Naive thymus-derived CD8-positive, alpha-beta T cell (primary cell): Measurements from ENCODE around the gene DNAH2. TPM values are rescaled to one million over a fixed set of nuclear protein-coding genes. Genes with fewer than 3 reads are reported as not detected.
A peak's percentile ranks its signal among the peaks of the same experiment; 100 is the strongest.
"Not testable (repeated sequence)": the region's sequence is repeated elsewhere in the genome, so short reads cannot be mapped to it uniquely, and the experiment has no call there.

ENCODE experiments used
- ATAC-seq, 2 donors: fragments of 150-1000 bp; cut with Tn5 transposase in 1 of 2; sonication (Bioruptor Pico), chemical (Tn5 transposase) in 1 of 2; 1 replicate in 1 of 2; 2 replicates in 1 of 2; pipeline ENCODE4 v1.10.0; 2021; ENCODE audit warnings: mild to moderate bottlenecking in 2 of 2, moderate library complexity in 2 of 2
- POLR2A ChIA-PET: fragments of 350-600 bp; sonication (Branson Sonifier 250); formaldehyde crosslinking; loops from one replicate; lab custom pipeline; 2021; ENCODE audit warnings: antibody characterized with exemption; lab: Charles Lee
- DNase-seq, 10 donors: peaks; one replicate each; pipeline versions ENCODE4 v3.0.0 to v3.0.0-alpha.2; 2020 to 2022
- H3K27ac Mint-ChIP-seq, 10 donors: one replicate each; pipeline ENCODE4 v1.8.0; 2020 to 2022; ENCODE audit warnings: mild to moderate bottlenecking in 10 of 10, mixed read lengths in 10 of 10, moderate library complexity in 4 of 10, inconsistent platforms in 1 of 10
- H3K27me3 Mint-ChIP-seq, 5 donors: one replicate each; pipeline ENCODE4 v1.8.0; 2021 to 2022; ENCODE audit warnings: mixed read lengths in 5 of 5
- H3K36me3 Mint-ChIP-seq, 3 donors: one replicate each; pipeline ENCODE4 v1.8.0; 2020 to 2022; ENCODE audit warnings: mixed read lengths in 3 of 3, mild to moderate bottlenecking in 2 of 3, inconsistent platforms in 1 of 3
- H3K4me1 Mint-ChIP-seq, 4 donors: one replicate each; pipeline ENCODE4 v1.8.0; 2021 to 2022; ENCODE audit warnings: mixed read lengths in 4 of 4
- H3K4me3 Mint-ChIP-seq, 10 donors: one replicate each; pipeline ENCODE4 v1.8.0; 2020 to 2022; ENCODE audit warnings: mild to moderate bottlenecking in 10 of 10, mixed read lengths in 10 of 10, moderate library complexity in 6 of 10, inconsistent platforms in 1 of 10
- H3K9me3 Mint-ChIP-seq, 9 donors: one replicate each; pipeline ENCODE4 v1.8.0; 2020 to 2022; ENCODE audit warnings: mixed read lengths in 9 of 9, mild to moderate bottlenecking in 3 of 9, inconsistent platforms in 1 of 9, moderate library complexity in 1 of 9
- polyA plus RNA-seq, 3 donors: library from polyadenylated mRNA; unstranded; fragments of 300-500 nt; fragmentation: Illumina TruSeq; gene quantifications; one replicate each; pipeline ENCODE4 v1.2.3, GENCODE V29; 2021
- total RNA-seq, 8 experiments: library from RNA in 2 of 8; stranded (reverse) in 2 of 8; gene quantifications; one replicate each; pipeline ENCODE4 v1.2.3 and lab custom pipeline; 2021 to 2026

The DNAH2 gene
- total and polyA plus RNA-seq, 5 experiments from 2014 or later, result not detected

DNA sequence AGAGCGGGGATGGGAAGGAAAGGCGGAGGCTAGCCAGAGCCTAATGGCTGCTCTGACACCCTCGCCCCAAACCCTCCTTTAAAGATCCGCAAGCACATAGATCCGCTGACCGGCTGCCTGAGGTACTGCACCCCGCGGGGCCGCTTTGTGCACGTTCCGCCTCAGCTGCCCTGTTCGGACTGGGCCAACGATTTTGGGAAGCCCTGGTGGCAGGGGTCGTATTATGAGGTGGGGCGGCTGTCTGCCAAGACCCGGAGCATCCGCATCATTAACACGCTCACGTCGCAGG lies 140.9 kb downstream of the DNAH2 start:
- H3K27ac Mint-ChIP-seq, result peak overlapping the region in 2 of 10 donors; percentile 71 to 74
- H3K4me3 Mint-ChIP-seq, result no peak overlapping the region
- H3K9me3 Mint-ChIP-seq, result no peaks in the 10 kb centered on the region

GRCh38 chr17:7859028-7859427 lies 141.5 kb downstream of the DNAH2 start:
- peak overlapping the region in 3 of 10 donors; percentile 71 to 88 (median 74) for H3K27ac Mint-ChIP-seq
- H3K36me3 Mint-ChIP-seq, result peaks cover 0 to 19% (median 0%) of the 10 kb centered on the region in 3 donors
- H3K9me3 Mint-ChIP-seq, result no peaks in the 10 kb centered on the region
- ATAC-seq, result no peak
- peak overlapping the region in 1 of 10 donors; percentile 38 for H3K4me3 Mint-ChIP-seq
- no peak for DNase-seq
- POLR2A ChIA-PET, result interaction anchor here (1.3 to 5.0 kb wide), 5 partner anchors 24 to 130 kb away, joined by 4 to 20 read pairs (median 8); partner anchors contain the start of genes CNTROB, KDM6B and TRAPPC1
- no peaks in the 10 kb centered on the region for H3K27me3 Mint-ChIP-seq
- peaks cover 6 to 21% (median 13%) of the 10 kb centered on the region in 4 donors for H3K4me1 Mint-ChIP-seq

More for the DNA sequence above, 140.9 kb downstream of the DNAH2 start:
- Mint-ChIP-seq H3K4me1 (peaks cover 8 to 21% (median 13%) of the 10 kb centered on the region in 4 donors), H3K36me3 (peaks cover 0 to 20% (median 0%) of the 10 kb centered on the region in 3 donors), H3K27me3 (no peaks in the 10 kb centered on the region)
- POLR2A ChIA-PET, result interaction anchor here (1.3 to 3.7 kb wide), 4 partner anchors 23 to 73 kb away, joined by 4 to 11 read pairs (median 8); partner anchors contain the start of genes CNTROB, KDM6B and TRAPPC1
- DNase-seq (peak in 3 of 10 donors; percentile 4 to 67 (median 21)), ATAC-seq (no peak)

- peaks cover 23 to 39% (median 25%) of the 10 kb centered on the region in 4 donors for H3K4me1 Mint-ChIP-seq
- no peak overlapping the region for H3K4me3 Mint-ChIP-seq
- H3K27ac Mint-ChIP-seq, result peak overlapping the region in 4 of 10 donors; percentile 2 to 65 (median 2)
- H3K36me3 Mint-ChIP-seq, result peaks cover 0 to 19% (median 0%) of the 10 kb centered on the region in 3 donors
- ATAC-seq, result no peak
- H3K27me3 Mint-ChIP-seq, result no peaks in the 10 kb centered on the region
- no peaks in the 10 kb centered on the region for H3K9me3 Mint-ChIP-seq
- DNase-seq, result peak in 9 of 10 donors; percentile 42 to 84 (median 64)
- POLR2A ChIA-PET, result interaction anchor here (0.7 to 5.0 kb wide), 8 partner anchors 8 to 127 kb away, joined by 3 to 20 read pairs (median 5); partner anchors contain the start of gene RNF227
Observed at GRCh38 chr17:7862692-7863437, 145.3 kb downstream of the DNAH2 start.

- not testable (repeated sequence) for H3K9me3 Mint-ChIP-seq, H3K27me3 Mint-ChIP-seq, DNase-seq, ATAC-seq, H3K4me3 Mint-ChIP-seq
- POLR2A ChIA-PET, result interaction anchor here (0.6 to 2.0 kb wide), 5 partner anchors 9 to 51 kb away, joined by 3 to 7 read pairs (median 3); partner anchors contain the start of gene RNF227
- peaks cover 33 to 47% (median 38%) of the 10 kb centered on the region in 4 donors for H3K4me1 Mint-ChIP-seq
- H3K36me3 Mint-ChIP-seq, result peaks cover 0 to 19% (median 0%) of the 10 kb centered on the region in 3 donors
- peak overlapping the region in 1 of 10 donors; percentile 6 for H3K27ac Mint-ChIP-seq
Observed at GRCh38 chr17:7864384-7864783, 146.8 kb downstream of the DNAH2 start.

DNA sequence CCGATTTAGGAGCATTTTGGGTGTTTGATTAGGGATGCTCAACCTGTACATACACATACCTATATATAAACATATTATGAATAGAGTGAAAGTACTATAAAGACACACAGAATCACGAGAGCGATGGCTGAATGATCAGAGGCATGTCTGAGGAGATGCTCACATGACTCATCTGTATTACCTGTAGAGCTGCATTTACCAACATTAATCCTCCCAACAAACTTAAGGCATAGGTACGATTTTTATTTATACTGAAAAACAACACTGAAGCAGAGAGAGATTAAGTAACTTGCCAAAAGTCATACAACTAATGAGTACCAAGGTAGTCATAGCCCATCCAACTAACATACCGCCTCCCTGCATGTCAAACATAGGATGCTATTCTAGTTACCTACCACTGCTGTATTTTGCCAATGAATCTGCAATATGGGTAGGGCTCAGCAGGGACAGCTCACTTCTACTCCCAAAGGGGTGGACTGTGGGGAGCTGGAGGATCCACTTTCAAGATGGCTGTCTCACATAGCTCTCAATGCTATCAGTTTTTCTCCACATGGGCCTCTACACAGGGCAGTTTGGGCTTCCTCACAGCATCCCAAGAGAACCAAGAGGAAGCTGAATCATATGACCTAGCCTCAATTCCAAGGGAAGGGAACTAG lies 147.6 kb downstream of the DNAH2 start:
- H3K9me3 Mint-ChIP-seq, result no peaks in the 10 kb centered on the region
- H3K27ac Mint-ChIP-seq, result peak overlapping the region in 5 of 10 donors; percentile 7 to 66 (median 43)
- DNase-seq (no peak), ATAC-seq (no peak)
- POLR2A ChIA-PET, result interaction anchor here (0.8 to 1.1 kb wide), 4 partner anchors 10 to 51 kb away, joined by 3 to 6 read pairs (median 3); partner anchors contain the start of gene RNF227
- peaks cover 28 to 47% (median 41%) of the 10 kb centered on the region in 4 donors for H3K4me1 Mint-ChIP-seq
- H3K36me3 Mint-ChIP-seq, result peaks cover 0 to 14% (median 0%) of the 10 kb centered on the region in 3 donors
- H3K4me3 Mint-ChIP-seq, result no peak overlapping the region
- no peaks in the 10 kb centered on the region for H3K27me3 Mint-ChIP-seq

DNA sequence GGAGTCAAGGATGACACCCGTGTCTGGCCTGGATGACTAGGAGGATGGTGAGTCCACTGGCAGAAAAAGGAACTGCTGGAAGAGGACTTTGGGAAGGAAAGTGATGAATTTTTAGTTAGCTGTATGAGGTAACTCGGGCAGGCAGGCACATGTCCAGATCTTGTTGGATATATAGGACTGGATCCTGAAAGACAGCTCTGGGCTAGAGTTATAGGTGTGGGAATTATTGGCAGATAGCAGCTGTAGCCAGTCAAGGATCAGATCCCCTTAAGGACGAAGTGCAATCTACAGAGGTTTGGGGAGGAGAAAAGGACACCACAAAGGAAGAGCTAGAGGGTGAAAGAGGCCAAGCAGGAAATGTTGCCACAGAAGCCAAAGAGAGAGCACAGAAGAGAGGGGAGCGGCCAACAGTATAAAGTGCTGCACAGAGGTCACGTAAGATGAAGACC lies 150.4 kb downstream of the DNAH2 start:
- Mint-ChIP-seq H3K4me3 (peak overlapping the region; percentile 55 to 83 (median 72)), H3K9me3 (no peaks in the 10 kb centered on the region), H3K4me1 (peaks cover 18 to 48% (median 41%) of the 10 kb centered on the region in 4 donors), H3K27me3 (no peaks in the 10 kb centered on the region), H3K36me3 (peaks cover 0 to 20% (median 0%) of the 10 kb centered on the region in 3 donors), H3K27ac (peak overlapping the region; percentile 79 to 95 (median 89))
- DNase-seq (no peak), ATAC-seq (peak; percentile 91 to 92)
- POLR2A ChIA-PET, result interaction anchor here (1.0 to 1.8 kb wide), 7 partner anchors 11 to 64 kb away, joined by 3 to 9 read pairs (median 4); partner anchors contain the start of genes NAA38, RNF227 and TRAPPC1

- POLR2A ChIA-PET, result no interaction called here
- ATAC-seq (no peak), DNase-seq (no peak)
- Mint-ChIP-seq H3K27ac (peak overlapping the region in 1 of 10 donors; percentile 13), H3K4me3 (no peak overlapping the region), H3K9me3 (no peaks in the 10 kb centered on the region), H3K27me3 (no peaks in the 10 kb centered on the region), H3K36me3 (peaks cover 7 to 40% (median 7%) of the 10 kb centered on the region in 3 donors), H3K4me1 (peaks cover 23 to 44% (median 42%) of the 10 kb centered on the region in 4 donors)
Observed at GRCh38 chr17:7873051-7873450, 155.5 kb downstream of the DNAH2 start.

DNA sequence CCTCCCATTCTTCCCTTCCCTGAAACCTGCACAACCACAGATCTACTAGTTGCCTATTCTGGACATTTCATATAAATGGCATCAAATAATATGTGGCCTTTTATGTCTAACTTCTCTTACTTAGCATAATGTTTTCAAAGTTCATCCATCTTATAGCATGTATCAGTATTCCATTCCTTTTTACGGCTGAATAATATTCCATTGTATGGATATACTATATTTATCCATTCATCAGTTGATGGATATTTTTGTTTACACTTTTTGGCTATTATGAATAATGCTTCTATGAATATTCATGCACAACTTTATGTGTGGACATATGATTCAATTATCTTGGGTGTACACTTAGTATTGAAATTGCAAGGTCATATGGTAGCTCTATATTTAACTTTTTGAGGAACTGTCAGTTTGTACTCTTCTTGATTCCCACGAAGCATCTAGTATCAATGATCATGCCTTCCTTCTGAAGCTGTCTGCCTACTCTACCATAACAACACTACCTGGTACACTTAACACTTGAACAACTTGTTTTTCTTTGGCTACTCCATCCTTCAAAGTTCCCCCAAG lies 158.3 kb downstream of the DNAH2 start:
- Mint-ChIP-seq H3K27me3 (no peaks in the 10 kb centered on the region), H3K4me1 (peaks cover 16 to 31% (median 26%) of the 10 kb centered on the region in 4 donors), H3K36me3 (peaks cover 7 to 44% (median 9%) of the 10 kb centered on the region in 3 donors), H3K4me3 (no peak overlapping the region), H3K27ac (peak overlapping the region in 4 of 10 donors; percentile 1 to 35 (median 4)), H3K9me3 (no peaks in the 10 kb centered on the region)
- POLR2A ChIA-PET, result interaction anchor here (1.1 to 1.4 kb wide), 2 partner anchors 10 to 41 kb away, joined by 3 to 4 read pairs; no protein-coding TSS in a partner anchor
- no peak for ATAC-seq
- DNase-seq, result no peak

DNA sequence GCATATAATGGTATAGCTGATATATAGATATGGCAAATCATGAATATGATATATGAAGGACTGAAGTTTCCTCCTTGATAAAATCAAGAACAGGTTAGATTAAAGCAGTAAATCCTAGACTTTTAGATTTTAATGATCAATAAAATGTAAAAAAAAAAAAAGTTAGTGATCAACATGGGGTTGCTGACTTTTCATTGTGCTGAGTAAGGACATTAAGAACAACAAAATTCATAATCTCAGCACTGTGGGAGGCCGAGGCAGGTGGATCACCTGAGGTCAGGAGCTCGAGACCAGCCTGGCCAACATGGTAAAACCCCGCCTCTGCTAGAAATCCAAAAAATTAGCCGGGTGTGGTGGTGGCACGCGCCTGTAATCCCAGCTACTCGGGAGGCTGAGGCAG lies 160.7 kb downstream of the DNAH2 start:
- Mint-ChIP-seq H3K36me3 (peaks cover 7 to 27% (median 9%) of the 10 kb centered on the region in 3 donors), H3K9me3 (no peaks in the 10 kb centered on the region), H3K4me1 (peaks cover 13 to 23% (median 20%) of the 10 kb centered on the region in 4 donors), H3K27me3 (no peaks in the 10 kb centered on the region), H3K27ac (no peak overlapping the region), H3K4me3 (no peak overlapping the region)
- POLR2A ChIA-PET, result interaction anchor here (1.3 kb wide), 1 partner anchor 16 kb away, joined by 3 read pairs; no protein-coding TSS in a partner anchor
- no peak for DNase-seq
- ATAC-seq, result no peak

DNA sequence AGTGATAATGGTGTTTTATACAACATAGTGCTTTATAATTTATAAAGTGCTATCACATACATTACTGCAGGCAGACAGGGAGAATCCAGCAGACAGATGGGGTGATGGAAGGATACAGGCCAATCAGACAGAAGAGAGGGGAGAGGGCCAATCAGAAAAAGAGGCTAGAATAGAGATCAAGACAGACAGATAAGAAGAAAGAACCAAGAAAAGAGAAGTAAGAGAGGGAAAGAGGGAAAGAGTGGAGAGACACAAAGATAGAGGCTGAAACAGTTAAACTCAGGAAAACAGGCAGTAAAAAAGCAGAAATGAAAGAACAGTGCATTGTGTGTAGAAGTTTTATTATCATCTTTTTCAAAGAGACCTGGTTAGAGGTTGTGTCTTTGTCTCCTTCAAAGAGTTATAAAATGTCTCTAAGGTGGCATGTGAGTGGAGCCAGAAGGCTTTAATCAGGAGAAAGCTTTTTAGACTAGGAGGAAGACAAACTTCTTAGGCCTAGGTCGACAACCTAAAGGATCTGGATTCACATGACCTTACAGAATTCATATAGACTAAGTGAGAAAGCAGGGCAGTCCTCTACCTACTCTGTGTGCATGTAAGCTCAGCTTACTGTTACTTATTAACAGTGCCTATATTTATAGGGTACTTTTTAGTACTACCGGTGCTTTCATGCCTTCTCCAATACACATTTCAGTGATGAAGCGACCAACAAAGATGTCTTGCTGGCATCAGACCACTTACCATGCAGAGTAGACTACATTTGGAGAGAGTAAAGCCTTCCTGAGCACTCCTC lies 162.7 kb downstream of the DNAH2 start:
- peaks cover 0 to 15% (median 7%) of the 10 kb centered on the region in 3 donors for H3K36me3 Mint-ChIP-seq
- H3K9me3 Mint-ChIP-seq, result no peaks in the 10 kb centered on the region
- peaks cover 6 to 18% (median 14%) of the 10 kb centered on the region in 4 donors for H3K4me1 Mint-ChIP-seq
- no peak overlapping the region for H3K27ac Mint-ChIP-seq
- no peak for DNase-seq
- H3K27me3 Mint-ChIP-seq, result no peaks in the 10 kb centered on the region
- POLR2A ChIA-PET, result no interaction called here
- no peak overlapping the region for H3K4me3 Mint-ChIP-seq
- ATAC-seq, result no peak

GRCh38 chr17:7881276-7882054 lies 163.9 kb downstream of the DNAH2 start:
- ATAC-seq (no peak), DNase-seq (no peak)
- H3K4me3 Mint-ChIP-seq, result no peak overlapping the region
- no peak overlapping the region for H3K27ac Mint-ChIP-seq
- H3K27me3 Mint-ChIP-seq, result no peaks in the 10 kb centered on the region
- H3K9me3 Mint-ChIP-seq, result peaks cover 0 to 2% (median 0%) of the 10 kb centered on the region in 9 donors
- H3K36me3 Mint-ChIP-seq, result peaks cover 0 to 13% (median 3%) of the 10 kb centered on the region in 3 donors
- H3K4me1 Mint-ChIP-seq, result peaks cover 2 to 11% (median 6%) of the 10 kb centered on the region in 4 donors
- POLR2A ChIA-PET, result no interaction called here
